HG02678 (cell line): ENCODE measurements around the gene CFAP221.
A peak's percentile ranks its signal among the peaks of the same experiment; 100 is the strongest.

Source experiments
- ATAC-seq: cut with Tn5 transposase; IDR thresholded peaks from one replicate; pipeline ENCODE4 v1.9.1; 2021; ENCODE audit warnings: mild to moderate bottlenecking, moderate library complexity; ENCODE audit not compliant: unreplicated experiment

Gene CFAP221

DNA sequence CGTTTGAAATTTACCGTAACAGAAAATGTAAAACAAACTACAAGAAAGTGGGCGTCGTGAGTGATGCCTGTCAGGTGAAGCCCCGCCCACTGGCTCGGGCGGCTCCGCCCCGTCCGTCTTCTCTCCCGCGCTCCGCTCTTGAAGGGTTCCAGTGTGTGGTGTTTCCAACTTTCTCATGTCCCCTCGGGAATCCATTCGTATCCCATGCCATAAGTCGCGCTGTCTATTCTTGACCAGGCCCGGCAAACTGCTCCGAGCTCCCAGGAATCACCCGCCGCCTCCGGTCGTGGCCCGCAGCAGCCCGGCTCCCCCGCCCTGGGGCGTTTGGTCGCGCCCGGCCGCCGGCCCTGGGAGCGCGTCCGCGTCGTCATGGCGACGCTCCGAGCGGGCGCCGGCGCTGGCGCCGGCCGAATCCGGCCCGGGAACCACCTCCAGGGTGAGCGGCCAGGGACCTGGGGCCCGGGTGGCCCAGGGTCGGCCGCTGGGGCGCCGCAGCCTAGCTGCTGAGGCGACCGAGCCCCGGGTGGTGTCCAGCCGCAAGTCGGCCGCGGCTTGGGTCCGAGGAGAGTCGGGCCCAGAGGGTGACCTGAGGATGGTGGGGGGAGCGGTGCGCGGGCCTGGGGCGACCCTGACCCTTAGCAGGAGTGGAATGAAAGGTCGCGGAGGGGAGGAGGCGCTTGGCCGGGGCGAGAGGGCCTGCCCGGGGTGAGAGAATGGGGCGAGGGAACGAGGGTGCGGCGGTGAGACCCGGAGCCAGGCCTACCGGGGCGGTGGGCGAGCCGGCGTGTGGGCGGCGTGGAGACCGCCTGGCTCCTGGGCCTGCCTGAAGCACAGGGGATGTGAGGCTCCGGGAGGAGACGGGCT lies at the start of gene CFAP221:
Gene CFAP221, plus strand, starts transcription at position 375 of the 864 bp plus-strand sequence. CDS start 1,683 bp downstream, outside the sequence.
- ATAC-seq, result peak; percentile 82

DNA sequence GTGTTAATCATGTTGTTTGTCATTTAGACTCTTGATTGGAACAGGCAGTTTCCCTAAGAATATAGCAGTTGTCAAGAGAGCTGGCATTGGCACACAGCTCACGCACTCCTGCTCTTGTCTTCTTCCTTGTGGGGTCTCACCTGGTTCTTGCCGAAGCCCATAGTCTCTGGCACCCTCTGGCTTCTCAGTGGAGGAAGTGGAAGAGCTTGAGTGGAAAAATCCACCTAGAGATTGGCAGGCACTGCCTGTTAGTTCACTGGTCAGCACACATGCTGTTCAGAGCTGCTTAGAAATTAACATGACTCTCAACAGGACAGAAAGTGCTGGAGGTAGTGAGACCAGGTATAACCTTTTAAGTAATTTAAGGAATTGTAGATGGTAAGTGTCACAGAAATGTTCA lies 48.3 kb upstream of the CFAP221 start:
- ATAC-seq, result no peak

DNA sequence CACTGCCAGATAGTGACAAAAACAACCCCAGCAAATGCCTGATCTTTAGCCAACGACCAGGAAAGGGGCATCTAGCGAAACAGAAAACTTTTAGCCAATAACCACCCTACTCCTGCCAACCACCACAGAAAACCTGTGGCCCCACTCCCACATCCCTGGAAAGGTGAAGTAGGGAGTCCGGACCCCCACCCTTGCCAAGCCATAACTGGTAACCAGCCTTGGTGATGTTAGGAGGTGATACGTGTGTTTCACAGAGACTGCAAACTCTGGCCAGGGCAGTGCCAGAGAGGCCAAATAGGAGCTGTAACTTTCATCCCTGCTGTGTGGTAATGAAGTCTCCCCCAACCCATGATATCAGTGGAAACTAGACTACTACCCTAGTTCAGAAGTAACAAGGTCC lies 47.6 kb upstream of the CFAP221 start:
- ATAC-seq, result no peak

DNA sequence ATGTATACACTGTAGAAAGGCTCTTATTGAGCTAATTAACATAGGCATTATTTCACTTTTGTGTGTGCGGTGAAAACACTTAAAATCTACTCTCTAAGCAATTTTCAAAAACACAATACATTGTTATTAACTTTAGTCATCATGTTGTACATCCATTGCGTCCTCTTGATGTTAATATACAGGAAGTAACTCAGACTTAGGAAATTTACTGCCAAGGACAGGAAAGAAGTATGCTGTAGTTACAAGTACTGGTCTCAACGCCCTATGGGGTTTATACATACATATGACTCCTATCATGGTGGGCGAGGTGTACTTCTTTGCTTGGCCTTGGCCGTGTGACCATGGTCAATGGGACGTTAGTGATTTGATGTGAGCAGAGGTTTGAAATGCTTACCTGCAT lies 35.5 kb upstream of the CFAP221 start:
- no peak for ATAC-seq

DNA sequence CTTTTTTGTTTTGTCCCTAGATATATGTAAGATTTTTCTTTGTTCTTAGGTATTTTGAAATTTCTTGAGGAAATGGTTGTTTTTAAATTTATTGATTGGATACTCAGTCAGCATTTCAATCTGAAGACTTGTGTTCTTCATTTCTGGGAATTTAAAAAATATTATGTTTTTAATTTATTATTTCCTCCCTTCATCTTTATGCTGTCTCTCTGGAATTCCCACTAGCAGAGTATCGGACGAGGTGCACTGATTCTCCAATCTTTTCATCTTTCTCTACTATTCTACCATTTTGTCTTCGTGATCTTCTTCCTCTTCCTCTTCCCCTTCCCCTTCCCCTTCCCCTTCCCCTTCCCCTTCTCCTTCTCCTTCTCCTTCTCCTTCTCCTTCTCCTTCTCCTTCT lies 32.3 kb upstream of the CFAP221 start:
- ATAC-seq, result no peak

DNA sequence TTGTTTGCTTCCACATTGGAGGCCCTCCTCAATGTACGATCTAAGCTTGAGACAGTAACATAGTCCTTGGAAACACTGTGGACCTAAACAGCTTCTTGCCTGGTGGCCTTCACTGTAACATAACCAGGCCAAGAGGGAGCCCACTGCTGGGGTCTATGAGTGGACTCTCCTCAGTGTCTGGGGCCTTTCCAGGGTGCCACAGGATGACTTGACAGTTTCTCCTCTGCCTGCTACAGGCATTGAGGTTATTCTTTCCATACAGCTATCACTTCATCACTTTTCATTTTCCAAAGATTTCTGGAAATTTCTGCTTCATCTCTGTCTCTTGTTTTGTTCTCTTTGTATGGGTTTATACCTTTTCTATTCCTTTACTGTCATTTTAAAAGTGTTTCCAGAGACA lies 31.3 kb upstream of the CFAP221 start:
- ATAC-seq, result no peak

DNA sequence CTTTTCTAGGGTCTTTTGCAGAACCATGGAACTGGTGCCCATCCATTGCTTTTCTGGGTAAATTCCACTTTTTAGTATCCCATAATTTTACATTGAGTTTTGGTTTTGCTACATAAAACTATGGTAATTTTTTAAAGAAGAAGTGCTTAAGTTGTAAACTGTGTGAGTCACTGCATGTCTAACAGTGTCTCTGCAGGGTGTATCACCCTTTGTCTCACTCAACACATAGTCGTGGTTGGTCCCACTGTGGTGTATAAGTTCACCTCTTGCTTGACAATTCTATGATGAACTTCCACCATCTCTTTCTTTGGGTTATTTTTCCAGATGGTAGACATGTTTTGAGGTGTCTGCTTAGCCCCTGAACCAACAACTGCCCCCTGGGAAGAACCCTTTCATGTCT lies 30.4 kb upstream of the CFAP221 start:
- no peak for ATAC-seq

DNA sequence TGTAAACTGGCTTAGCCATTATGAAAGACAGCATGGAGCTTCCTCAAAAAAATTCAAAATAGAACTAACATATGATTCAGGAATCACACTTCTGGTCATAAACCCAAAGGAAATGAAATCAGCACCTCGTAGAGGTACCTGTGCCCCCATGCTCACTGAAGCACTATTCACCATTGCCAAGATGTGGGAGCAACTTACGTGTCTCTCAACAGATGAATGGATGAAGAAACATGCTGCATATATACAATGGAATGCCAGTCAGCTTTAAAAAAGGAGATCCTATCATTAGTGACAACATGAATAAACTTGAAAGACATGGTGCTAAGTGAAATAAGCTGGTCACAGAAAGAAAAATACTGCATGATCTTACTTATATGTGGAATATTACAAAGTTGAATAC lies 28.1 kb upstream of the CFAP221 start:
- ATAC-seq, result no peak

DNA sequence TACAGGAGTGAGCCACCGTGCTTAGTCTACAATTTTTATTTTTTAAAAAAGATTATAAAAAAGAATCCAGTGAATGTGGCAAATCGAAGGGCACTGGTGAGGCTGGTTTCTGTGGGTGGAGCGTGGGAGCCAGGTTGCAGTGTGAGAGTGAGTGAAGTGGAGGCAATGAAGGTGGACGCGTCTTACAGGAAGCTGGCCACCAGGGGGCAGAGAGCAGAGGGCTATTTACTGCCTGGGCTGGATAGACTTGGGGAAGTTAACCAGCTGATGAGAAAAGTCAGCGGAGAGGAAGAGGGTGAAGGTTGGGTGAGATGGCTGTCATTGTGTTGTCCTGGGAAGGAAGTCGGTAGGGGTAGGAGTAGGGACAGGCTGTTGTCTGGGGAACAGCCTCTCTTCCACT lies 26.8 kb upstream of the CFAP221 start:
- peak; percentile 87 for ATAC-seq

DNA sequence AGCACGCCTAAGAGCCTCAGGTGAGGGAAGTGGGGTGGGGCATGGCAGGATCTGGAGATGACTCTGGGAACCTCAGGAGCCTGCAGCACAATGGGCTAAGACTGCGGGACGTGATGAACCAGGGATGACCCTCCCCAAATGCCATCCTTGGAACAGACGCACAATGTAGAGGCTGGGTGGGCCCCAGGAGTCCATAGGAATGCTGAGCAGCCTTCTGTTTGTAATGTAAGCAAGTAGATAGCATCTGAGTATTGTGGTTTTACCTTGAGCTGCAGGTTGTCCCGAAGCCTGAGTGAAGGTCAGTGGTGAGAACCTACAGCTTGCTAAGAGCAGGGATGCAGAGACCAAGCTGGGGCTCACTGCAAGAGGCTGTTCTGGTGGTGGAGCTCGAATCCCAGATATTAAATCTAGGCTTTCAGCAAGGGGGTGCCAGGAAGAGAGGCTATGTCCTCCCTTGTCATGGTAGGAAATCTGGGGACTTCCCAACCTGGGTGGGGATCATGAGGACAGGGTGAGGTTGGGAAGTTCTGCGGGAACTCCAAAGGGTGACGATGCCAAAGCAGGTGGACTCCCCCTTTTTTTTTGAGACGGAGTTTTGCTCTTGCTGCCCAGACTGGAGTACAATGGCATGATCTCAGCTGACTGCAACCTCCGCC lies 25.7 kb upstream of the CFAP221 start:
- no peak for ATAC-seq

DNA sequence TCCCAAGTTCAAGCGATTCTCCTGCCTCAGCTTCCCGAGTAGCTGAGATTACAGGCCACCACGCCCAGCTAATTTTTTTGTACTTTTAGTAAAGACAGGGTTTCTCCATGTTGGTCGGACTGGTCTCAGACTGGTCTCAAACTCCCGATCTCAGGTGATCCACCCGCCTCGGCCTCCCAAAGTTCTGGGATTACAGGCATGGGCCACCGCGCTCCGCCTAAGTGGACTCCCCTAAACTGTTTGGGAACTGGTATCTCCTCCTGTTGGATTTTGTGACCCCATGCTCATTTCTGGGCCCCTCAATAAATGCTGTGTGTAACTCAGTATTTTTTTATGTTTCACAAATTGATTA lies 25.2 kb upstream of the CFAP221 start:
- no peak for ATAC-seq

DNA sequence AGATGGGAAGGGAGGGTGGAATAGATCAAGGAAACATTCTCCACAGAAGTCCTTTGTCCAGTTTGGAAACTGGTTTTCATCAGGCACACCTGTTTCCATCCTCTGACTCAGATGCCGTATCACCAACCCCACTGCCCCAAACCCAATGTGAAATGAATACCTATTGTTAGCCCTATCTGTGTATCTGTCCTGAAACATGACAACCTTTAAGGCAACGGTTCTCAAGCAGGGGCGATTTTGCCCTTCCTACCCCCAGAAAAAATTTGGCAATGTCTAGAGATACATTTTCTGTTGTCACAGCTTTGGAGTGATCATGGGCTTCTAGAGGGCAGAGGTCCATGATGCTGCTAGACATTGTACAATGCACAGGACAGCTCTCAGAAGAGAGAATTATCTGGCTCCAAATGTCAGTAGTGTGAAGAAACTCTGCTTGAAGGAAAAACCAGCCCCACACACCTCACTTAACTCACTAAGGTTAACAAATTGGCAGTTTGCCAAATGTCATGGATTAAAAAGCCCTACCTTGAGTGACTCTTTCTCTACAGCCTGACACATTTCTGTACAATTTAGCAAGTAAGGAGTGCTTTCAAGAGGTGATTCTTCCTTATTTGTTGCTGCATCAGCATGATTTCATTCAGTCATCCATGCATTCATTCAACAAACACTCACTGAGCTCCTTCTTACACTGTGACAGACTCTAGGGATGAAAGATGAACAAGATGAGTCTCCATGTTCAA lies 23.4 kb upstream of the CFAP221 start:
- ATAC-seq, result no peak

DNA sequence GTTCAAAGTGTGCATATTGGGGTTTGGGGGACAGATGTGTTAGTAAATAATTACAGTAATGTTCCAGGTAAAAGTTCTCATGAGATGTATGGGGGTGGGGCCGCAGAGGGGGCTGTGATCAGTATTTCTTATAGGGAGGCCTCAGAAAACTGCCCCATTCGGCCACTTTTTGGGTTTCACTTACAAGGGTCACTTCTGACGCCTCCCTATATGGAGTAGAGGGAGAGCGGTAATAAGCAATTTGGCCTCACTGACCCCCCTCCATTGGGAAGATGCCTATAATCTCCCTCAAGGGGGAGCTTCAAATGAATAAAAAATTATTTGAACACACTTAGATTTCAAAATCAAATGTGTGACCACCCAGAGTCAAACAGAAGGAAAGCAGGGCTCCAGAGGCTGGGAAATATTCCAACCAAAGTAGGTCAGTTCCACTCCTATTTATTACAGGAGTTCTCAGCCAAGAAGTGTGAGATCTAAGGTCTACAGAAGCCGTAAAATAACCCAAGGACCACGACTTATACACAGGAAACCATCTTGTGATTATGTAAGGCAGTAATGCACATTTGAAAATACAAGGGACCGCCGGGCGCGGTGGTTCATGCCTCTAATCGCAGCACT lies 22.7 kb upstream of the CFAP221 start:
- no peak for ATAC-seq

DNA sequence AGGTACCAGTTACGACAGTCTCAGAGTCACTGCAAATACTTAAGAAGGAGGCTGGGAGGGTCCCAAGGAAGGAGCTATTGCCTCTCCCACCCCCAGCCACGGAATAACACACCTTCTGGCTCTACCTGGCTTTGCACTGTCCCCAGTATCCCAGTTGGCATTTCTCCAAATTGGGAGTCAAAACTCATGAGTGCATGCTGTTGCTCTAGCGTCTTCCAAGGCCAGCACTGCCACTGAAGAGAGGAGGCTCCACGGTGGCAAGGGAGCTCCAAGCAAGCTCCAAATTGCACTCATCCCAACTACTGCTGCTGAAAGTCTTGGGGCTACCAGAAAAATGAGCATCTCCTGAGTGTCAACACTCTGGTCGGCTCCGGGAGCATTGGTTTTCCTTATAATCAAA lies 21.6 kb upstream of the CFAP221 start:
- ATAC-seq, result no peak

DNA sequence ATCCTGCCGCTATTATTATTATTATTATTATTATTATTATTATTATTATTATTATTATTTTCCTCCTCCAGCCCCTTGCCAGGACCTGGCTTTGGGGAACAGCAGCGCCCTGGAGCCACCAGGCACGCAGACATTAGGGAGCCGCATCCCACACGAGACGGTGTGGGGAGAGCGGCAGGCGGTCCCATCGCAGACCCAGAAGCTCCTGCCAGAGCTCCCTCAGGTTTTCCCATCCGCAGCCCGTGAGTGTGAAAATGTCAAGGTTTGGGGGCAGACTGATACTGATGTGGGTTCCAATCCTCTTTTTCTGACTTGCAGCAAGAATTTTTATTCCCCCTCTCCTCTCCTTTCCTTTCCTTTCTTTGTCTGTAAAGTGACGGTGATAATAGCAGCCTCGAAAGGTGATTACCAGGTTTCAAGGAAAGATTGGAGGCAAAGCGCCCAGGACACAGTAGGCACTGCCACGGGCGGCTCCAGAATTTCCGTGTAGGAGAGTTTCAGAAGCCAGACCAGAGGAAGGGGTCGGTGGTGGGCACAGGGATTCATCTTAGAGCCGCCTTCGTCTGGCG lies 20.8 kb upstream of the CFAP221 start:
- no peak for ATAC-seq

DNA sequence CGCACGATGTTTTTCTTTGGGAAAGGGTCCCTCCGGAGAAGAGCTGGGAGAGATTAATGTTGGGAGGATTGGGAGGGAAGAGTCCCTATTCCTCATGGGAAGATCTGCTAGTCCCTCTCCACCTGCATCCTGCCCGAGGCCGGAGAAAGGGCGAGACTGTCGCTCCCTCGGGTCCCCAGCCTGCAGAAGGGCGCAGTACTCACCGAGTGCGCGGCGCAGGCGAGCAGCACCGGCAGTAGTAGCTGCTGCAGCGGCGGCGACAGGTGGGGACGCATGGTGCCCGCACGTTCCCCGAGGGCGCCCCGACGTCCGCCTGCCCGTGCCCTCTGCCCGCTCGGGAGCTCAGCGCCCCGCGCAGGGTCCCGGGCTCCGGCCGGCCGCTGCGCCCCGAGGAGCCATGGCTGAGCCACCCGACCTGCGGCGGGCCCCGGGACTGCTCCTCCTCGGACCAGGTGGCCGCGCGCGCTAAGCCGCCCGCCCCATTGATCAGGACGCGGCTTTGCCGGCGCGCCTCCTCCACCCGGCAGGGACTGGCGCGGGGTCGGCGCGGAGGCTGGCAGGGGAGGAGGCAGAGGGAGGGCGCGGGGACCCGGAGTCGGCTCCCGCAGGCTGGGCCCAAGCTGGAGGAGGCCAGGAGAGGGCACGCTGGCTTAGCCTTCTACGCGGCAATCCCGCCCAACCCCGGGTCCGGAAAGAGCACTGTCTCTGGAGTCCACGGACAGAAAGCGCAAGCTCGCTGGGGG lies 20.1 kb upstream of the CFAP221 start, which contains the start of gene SCTR:
Gene SCTR, minus strand, starts transcription at position 532 of the 743 bp plus-strand sequence. Its CDS starts 257 bp downstream, at position 275.
- ATAC-seq, result no peak

DNA sequence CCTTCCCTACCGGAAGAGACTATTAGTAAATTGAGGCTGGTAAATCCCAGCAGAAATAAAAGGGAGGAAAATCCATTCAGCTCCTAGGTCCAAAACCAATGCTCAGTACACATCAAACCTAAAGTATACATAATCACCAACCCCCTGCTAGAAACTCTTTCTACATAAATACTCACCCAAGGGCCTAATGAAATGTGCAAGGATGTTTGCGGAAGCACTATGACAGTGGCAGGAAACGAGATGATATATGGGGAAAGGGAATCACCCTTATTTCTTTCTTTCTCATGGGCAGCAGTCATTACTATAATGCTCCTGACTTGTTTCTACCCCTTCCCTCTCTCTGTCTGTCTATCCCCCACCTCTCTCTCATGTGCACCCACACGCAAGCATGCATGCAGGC lies 18.6 kb upstream of the CFAP221 start:
- no peak for ATAC-seq

DNA sequence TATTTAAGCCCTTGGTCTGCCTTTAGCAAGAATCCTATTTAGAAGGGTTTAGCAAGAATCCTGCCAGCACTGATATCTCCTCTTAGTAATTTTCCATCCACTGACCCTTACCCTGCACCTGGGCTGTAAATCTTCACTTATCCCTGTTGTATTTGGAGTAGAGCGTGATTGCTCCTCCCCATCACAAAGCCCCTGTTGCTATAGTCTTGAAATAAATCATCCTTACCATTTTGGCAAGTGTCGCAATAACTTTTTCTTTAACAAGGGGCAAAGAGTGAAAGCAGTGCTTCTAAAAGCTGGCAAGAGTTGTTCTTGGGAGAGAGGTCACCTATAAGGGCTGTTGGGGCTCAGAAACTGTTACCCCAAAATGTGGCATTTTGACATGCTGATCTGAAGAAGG lies 16.2 kb upstream of the CFAP221 start:
- ATAC-seq, result no peak

DNA sequence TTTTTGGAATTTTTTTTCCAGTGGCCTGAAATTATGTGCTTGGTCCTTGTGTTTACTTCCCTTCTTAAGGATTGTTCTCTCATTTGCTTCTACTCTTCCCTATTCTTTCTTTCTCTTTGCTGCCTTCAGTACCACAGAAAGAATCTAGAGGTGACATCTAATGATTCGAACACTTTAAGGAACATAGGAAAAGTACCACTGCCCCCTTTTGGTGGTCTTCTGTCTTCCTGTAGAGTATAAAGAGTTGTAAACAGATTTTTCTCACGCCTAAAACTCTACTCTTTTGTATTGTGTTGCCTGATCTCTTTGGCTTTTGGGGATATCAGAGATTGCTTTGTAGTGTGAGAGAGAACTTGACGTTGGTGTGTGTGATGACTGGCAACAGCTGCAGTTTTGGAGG lies 13.0 kb upstream of the CFAP221 start:
- ATAC-seq, result no peak

DNA sequence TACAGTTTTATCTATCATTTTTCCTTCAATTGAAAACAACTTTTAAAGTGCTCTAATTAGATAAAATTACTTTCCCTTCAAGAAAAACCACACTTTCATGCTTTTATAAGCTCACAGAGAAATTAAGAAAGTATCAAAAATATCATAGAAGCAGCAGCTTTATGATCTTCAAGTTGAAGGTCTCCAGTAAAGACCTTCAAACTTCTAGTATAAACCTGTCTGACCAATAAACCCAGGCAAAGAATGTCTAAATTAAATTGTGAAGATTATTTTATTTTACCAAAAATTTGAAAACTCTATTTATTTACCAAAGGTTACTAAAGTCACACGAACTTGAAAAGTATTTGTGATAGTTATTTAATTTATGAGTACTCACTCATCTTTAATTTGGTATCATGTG lies 10.7 kb upstream of the CFAP221 start:
- no peak for ATAC-seq
